GM19043 (cell line): Measurements from ENCODE around the gene MLH3.

Experiments used
- ATAC-seq: cut with Tn5 transposase; IDR thresholded peaks from one replicate; pipeline ENCODE4 v1.9.1; 2021; ENCODE audit warnings: low read depth; ENCODE audit not compliant: unreplicated experiment

Gene MLH3

DNA sequence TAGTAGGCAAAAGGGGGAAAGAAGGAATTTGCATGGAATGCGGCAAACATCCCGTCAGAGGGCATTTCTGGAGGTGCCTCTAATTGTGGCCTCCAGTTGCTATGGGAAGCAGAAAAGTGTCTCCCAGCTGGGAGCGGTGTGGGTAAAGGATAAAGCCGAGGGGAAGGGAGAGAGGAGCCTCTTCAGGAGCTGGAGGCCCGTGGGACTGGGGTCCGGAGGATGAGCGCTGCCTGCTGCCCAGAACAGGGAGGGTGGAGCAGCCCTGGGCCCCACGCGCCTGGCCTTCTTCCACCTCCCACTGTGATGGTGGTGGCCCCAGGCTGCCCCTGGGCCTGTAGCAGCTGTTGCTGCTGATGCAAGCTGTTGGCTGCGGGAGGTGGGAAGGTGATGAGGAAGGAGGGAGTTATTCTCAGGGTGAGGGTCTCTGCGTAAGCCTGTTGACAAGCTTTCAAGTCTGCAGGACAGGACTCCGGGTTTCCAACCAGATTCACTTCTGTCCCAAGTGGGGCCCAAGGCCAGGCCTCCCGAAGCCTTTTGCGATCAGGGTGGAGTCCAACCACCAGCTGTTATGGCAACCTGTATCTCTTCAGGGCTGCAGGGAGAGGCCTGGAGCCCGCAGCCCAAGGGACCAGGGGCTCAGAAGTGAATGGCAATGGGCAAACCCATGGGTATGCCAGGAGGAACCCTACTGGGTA, 76.8 kb downstream of the MLH3 start:
- no peak for ATAC-seq

DNA sequence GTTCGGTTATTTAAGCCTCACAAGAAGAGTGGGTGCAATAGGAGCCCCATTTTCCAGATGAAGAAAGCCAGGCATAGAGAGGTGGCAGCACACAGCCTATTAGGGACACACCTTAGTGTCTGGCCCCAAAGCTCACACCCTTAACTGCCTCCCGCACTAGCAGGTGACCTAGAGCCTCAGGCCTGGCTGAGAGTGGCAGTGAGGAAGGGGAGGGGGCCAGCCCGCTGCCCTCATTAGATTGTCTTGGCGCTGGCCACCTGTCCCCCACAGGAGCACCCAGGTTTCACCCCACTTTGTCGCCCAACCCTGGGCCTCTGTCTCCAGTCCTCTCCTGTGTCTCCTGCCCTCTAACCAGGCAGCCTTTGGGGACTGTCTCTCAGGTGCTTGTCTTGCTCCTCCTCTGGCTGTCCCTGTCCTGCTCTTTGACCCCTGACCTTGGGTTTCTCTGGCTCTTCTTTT, 77.3 kb downstream of the MLH3 start:
- no peak for ATAC-seq

DNA sequence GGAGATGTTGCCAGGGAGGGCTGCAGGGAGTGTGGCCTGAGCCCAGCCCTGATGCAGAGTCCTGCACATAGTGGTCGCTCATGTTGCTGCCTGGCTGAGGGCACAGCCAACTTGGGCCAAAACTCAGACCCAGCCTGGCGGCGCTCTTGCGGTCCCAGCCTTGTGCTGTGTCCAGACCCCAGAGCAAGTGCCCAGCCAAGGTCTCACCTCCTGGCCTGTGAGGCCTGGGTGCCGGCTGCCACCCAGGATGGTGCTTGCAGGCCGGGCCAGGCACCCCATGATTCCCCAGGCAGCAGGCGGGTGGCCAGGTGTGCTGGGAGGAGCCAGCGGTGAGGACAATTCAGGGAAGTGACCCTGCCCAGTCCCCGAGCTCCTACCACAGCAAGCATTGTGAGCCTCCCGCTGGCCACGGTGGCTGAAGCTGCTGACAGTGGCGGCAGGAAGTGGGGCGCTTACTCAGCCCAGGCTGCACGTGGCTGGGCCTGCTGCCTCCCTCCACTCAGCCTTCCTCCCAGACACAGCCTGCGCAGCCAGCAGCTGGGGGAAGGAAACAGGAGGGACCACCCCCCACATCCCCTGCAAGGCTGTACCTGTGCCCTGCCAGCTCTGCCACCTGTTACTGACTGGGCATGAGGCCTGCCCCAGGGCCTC, 78.1 kb downstream of the MLH3 start:
- no peak for ATAC-seq

DNA sequence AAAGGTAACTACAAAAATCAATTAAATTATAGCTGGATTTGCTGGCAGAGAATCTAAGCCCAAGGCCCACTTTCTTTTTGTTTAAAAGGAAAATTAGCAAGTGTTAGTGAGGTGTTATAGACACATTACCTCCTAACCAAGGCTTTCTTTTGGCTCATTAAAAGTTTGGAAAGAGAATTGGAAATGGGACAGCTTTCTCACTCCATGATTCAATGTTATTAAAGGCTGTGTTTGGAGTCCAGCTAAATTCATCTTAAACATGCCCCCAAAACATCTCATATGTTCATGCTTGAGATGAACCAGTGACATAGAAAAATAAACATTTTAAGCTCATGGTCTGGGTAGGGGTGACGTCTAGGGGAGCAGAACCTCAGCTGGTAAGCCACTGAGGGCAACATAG, 82.5 kb downstream of the MLH3 start:
- ATAC-seq: no peak

DNA sequence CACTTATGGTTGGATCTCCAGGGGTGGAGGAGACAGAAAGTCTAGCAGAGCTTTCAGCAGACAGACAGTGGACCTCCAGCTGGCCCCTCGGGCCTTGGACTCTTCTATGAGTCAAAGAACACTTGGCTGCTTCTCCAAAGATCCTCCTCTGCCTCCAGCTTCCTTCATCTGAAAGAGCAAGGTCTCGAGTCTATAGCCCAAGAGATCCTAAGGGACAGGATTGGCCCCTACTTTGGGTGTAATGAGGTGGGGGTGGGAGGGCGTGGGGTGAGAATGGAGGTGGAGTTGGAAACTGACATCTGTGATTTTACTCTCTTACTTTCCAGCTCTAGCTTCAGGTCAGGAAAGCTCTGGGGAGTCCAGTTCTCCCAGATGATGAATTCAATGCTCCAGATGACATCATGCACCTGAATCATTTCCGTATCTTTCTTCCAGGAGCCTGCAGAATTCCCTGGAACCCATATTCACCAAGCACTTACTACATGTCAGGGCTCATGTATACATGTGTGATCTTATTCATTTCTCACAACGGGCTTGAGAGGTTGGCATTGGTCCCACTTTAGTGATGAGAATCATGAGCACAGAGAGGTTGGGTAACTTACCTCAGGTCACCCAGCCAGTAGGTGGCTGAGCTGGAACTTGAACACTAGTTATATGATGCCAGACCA, 85.6 kb downstream of the MLH3 start:
- no peak for ATAC-seq

DNA sequence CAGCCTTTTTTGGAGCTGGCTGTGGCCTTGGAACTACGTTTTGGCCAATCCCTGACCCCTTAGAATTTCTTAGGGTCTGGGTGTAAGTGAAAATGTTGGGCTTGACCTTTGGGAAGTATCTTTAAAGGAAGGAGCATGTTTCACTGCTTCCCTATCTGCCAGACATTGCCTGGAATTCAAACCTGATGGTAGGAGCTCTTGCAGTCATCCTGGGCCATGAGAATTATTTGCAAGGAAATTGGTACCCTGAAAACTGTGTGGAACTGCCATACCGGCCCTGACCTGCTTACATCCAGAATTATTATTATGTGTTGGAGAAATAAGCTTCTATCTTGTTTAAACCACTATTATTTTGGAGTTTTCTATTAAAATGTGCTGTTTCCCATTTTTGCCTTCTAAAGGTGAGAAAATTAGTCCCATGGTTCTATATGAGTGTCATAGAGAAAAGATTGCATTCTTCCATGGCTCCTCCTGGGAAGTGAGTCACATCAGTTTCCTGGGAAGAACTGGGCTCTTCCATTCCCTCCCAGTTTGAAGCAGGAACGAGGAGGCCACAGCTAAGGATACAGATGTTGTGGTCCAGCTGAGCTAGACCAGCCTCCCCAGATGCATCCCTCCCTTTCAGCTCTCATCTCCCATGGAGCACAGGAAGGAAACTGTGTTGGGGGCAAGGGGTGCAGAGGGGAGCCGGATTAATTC, 86.3 kb downstream of the MLH3 start:
- no peak for ATAC-seq
